PFSK-1 (cell line): ENCODE data around the gene CERS5.

Experiments
- FOXP2 ChIP-seq: optimal IDR thresholded peaks from 2 replicates; pipeline ENCODE3; 2011; ENCODE audit warnings: borderline replicate concordance, control low read depth, inconsistent platforms; ENCODE audit not compliant: insufficient read depth; ENCODE audit errors: extremely low read length, extremely low read depth
- POLR2AphosphoS5 ChIP-seq: IDR thresholded peaks from 2 replicates; pipeline ENCODE4 v1.6.1; 2012; ENCODE audit warnings: low read depth, mild to moderate bottlenecking, control low read depth, low read length, moderate library complexity
- SIN3A ChIP-seq: IDR thresholded peaks from 2 replicates; pipeline ENCODE4 v1.6.1; 2012; ENCODE audit warnings: mild to moderate bottlenecking, low read length, moderate library complexity, borderline replicate concordance; ENCODE audit not compliant: insufficient read depth
- TAF1 ChIP-seq: IDR thresholded peaks from 2 replicates; pipeline ENCODE4 v1.6.1; 2012; ENCODE audit warnings: low read length, control low read depth, borderline replicate concordance; ENCODE audit not compliant: insufficient read depth
- TF ChIP-seq, protein P1 (sequence below), 2 experiments: IDR thresholded peaks; 2 replicates each; pipeline versions ENCODE4 v1.6.1 to v1.8.0; 2011 to 2012; ENCODE audit warnings: low read depth in 2 of 2, low read length in 2 of 2, control low read depth in 1 of 2, inconsistent platforms in 1 of 2, mild to moderate bottlenecking in 1 of 2, moderate library complexity in 1 of 2; ENCODE audit not compliant: insufficient read depth in 1 of 2

Gene CERS5

DNA sequence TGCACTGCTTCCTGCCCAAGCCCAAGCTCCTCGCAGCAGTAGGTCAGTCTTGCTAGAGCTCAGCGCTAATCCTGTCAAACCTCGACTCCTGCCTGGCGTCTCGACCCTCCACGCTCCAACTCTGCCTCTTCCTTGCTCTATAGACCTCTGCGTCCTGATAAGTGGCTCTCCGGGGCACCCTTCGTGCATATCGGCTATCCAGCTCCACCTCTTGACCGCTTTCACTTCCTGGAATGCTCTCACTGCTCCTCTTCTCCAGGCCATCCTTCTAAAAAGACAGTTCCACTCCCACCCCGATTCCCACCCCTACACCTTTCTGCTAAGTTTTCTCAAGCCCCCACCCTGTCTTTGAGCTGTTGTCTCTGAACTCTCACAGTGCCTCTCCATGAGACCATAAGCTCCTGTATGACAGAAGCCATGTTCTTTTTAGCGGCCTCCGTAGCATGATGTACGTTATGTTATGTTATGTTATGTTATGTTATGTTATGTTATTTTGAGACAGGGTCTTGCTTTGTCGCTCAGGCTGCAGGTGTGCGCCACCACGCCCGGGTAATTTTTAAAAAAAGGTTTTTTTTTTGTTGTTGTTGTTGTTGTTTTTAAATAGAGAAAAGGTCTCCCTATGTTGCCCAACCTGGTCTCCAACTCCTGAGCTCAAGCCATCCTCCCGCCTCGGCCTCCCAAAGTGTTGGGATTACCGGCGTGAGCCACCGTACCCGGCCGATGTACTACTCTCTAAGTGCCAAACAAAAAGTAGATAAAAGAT is 54.5 kb downstream of the CERS5 start:
- TF ChIP-seq TAF1 (no peak), SIN3A (0 out of 2 replicates have a peak, but pooled peaks have one; percentile 44)

DNA sequence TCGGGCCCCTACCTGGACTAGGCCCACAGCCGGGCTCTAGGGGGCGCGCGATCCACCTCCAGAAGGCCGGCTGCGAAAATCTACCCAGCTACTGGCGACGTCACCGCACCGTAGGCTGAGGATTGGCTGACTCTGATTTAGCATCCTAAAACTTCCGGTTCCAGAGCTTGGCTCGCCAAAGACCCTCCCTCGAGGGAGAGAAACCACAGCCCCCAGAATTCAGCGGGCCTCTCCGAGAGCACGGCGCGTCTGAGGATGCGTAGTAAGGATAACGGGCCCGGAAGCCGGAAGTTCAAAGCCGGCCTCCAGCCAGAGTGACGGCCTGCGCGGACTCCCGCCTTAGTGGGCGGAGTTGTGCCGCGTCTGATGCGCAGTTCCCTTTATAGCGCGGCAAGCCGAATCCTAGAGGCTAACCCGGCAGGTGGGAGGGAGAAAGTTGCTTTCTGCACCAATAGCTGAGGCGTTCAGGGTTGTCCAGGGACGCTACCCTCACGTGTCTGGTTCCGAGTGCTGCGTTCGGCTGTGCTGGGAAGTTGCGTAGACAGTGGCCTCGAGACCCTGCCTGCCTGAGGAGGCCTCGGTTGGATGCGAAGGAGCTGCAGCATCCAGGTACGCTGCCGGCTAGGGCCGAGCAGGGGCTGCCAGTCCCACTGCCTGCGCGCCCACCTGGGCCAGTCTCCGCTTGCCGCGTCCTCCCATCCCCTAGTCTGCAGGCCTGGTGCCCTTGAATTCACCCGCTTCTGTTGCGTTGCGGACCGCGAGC is 55.3 kb downstream of the CERS5 start, which contains the start of gene COX14:
Gene COX14, plus strand, starts transcription at position 544 of the 763 bp plus-strand sequence. CDS start 7,808 bp downstream, outside the sequence.
- TF ChIP-seq POLR2AphosphoS5: peak; percentile 92
- TF ChIP-seq FOXP2: peak; percentile 56
- TF ChIP-seq, protein P1, sequence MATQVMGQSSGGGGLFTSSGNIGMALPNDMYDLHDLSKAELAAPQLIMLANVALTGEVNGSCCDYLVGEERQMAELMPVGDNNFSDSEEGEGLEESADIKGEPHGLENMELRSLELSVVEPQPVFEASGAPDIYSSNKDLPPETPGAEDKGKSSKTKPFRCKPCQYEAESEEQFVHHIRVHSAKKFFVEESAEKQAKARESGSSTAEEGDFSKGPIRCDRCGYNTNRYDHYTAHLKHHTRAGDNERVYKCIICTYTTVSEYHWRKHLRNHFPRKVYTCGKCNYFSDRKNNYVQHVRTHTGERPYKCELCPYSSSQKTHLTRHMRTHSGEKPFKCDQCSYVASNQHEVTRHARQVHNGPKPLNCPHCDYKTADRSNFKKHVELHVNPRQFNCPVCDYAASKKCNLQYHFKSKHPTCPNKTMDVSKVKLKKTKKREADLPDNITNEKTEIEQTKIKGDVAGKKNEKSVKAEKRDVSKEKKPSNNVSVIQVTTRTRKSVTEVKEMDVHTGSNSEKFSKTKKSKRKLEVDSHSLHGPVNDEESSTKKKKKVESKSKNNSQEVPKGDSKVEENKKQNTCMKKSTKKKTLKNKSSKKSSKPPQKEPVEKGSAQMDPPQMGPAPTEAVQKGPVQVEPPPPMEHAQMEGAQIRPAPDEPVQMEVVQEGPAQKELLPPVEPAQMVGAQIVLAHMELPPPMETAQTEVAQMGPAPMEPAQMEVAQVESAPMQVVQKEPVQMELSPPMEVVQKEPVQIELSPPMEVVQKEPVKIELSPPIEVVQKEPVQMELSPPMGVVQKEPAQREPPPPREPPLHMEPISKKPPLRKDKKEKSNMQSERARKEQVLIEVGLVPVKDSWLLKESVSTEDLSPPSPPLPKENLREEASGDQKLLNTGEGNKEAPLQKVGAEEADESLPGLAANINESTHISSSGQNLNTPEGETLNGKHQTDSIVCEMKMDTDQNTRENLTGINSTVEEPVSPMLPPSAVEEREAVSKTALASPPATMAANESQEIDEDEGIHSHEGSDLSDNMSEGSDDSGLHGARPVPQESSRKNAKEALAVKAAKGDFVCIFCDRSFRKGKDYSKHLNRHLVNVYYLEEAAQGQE (IDR thresholded peaks at IDR 0.05; ENCODE audit: insufficient read depth in 1 of 2, low read depth in 2 of 2, low read length in 2 of 2): no peak
- TF ChIP-seq SIN3A: peak; percentile 90; the same call in 1 of the 2 replicates
- peak; percentile 87; the same call in 1 of the 2 replicates for TF ChIP-seq TAF1

DNA sequence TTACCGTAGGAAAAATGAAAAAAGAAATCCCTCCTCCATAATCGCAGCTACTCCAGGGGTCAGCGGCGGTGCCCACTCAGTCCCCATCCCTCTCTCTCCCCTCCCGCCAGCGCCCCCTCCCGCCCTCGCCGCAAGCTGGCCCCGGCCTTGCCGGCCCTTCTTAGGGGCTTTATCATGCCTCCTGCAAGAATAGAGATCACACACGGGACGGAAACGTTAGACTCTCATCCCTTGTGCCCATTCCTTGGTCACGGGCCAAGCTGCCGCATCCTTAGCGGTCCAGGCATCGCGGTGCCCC is 55.8 kb downstream of the CERS5 start:
- no peak for TF ChIP-seq FOXP2
- TF ChIP-seq TAF1: no peak
- no peak for TF ChIP-seq SIN3A
- TF ChIP-seq, protein P1 (IDR thresholded peaks at IDR 0.05; ENCODE audit: insufficient read depth in 1 of 2, low read depth in 2 of 2, low read length in 2 of 2): no peak
- TF ChIP-seq POLR2AphosphoS5: no peak

DNA sequence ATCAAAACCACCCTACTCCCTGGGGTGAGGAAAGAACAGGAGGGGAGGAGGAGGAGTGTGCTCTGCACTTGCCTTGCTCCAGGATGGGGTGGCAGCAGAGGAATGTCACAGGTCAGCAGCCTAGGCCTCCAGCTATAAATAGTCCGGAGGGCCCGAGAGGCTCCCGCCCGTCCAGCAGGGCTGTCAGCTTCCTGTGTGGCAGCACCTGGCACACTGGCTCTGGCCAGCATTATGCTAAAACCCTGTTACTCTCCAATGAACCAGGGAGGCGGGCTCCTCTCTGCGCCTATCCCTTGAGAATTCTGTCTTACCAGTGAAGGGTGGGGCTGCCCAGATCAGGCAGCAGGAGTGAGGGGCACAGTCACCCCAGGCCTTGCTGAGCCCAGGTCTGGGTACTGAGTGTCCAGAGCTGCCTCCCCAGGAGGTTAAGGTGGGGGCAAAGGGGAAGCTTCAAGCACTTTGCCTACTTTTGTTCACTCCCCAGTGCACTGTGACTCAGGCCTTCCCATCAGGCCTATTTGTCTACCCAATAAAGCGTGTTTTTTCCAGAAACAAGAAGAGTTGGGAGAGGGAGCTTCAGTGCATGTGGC is 56.3 kb downstream of the CERS5 start:
- TF ChIP-seq FOXP2 (no peak), POLR2AphosphoS5 (no peak), SIN3A (no peak), TAF1 (no peak)
- TF ChIP-seq, protein P1 (IDR thresholded peaks at IDR 0.05; ENCODE audit: insufficient read depth in 1 of 2, low read depth in 2 of 2, low read length in 2 of 2): no peak

DNA sequence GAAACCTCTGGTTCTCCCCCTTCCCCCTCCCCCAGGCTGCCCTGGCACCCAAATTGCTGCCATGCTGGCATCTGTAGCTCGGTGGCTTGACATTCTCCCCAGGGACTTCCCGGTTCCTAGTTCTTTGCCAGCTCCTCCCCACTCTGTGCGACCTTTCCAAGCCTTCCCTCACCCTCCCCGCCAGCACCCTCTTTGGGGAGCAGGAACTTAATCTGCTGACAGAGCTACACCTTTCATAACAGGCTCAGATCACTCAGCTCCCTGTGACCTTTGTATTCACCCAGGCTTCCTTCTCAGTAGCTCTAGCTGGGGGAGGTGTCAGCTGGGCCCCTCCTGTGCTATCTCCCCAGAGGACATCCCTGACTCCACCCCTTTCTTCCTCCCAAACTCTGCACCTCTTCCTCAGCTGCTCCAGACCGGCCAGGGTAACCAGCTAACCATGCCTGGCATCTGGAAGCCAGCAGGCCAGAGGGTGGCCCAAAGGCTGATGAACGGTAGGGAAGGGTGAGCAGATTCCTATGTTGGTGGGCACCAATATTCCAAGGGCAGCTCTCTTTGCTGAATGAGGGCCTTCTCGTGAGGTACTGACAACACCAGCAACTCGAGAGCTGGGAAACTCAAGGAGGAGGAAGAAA is 56.9 kb downstream of the CERS5 start:
- TF ChIP-seq, protein P1 (IDR thresholded peaks at IDR 0.05; ENCODE audit: insufficient read depth in 1 of 2, low read depth in 2 of 2, low read length in 2 of 2): no peak
- TF ChIP-seq TAF1 (no peak), FOXP2 (no peak), POLR2AphosphoS5 (no peak), SIN3A (no peak)
